SK-N-SH (cell line): ENCODE data around the gene TSPAN3. TPM values are rescaled to one million over a fixed set of nuclear protein-coding genes. Genes with fewer than 3 reads are reported as not detected.

Experiments used
- CTCF ChIA-PET: fragments of 300-600, 350-600 bp; formaldehyde crosslinking; extraction: SDS; loops from one replicate; lab custom pipeline; 2021; lab: Yijun Ruan, JAX
- POLR2A ChIA-PET: fragments of 350-600 bp; sonication (Branson Sonifier 250); formaldehyde crosslinking; extraction: SDS; loops from one replicate; lab custom pipeline; 2020; ENCODE audit warnings: antibody characterized with exemption, inconsistent platforms; lab: Yijun Ruan, JAX
- DNase-seq: peaks from one replicate; pipeline ENCODE4 v3.0.0; 2012
- H2AFZ ChIP-seq: fragments of 200-600 bp; sonication (generic); 2 replicates; pipeline ENCODE4 v1.8.1; 2016; ENCODE audit warnings: antibody characterized with exemption, mild to moderate bottlenecking, low read depth
- H3F3A ChIP-seq: fragments of 200-600 bp; sonication (generic); replicated peaks from 2 replicates; pipeline ENCODE3; 2016; ENCODE audit warnings: antibody characterized with exemption, mild to moderate bottlenecking; ENCODE audit not compliant: insufficient read depth
- H3K27ac ChIP-seq, 2 experiments: fragments of 200-500 bp in 1 of 2; fragments of 200-600 bp in 1 of 2; sonication (Bioruptor generic) in 1 of 2; sonication (generic), shearing (Covaris generic) in 1 of 2; 2 replicates each; pipeline versions ENCODE4 v1.5.1 to v1.6.1; 2014 to 2016; ENCODE audit warnings: low read depth in 2 of 2, inconsistent platforms in 1 of 2, low read length in 1 of 2, mild to moderate bottlenecking in 1 of 2, mixed read lengths in 1 of 2
- H3K27me3 ChIP-seq: fragments of 200-600 bp; sonication (generic), shearing (Covaris generic); 2 replicates; pipeline ENCODE4 v1.6.1; 2016; ENCODE audit warnings: mixed run types; ENCODE audit not compliant: insufficient read depth
- H3K36me3 ChIP-seq, 2 experiments: fragments of 200-500 bp in 1 of 2; fragments of 200-600 bp in 1 of 2; sonication (Bioruptor generic) in 1 of 2; sonication (generic) in 1 of 2; replicated peaks in 1 of 2; 2 replicates each; pipeline versions ENCODE3 to v1.5.1; 2014 to 2016; ENCODE audit warnings: low read length in 1 of 2, mild to moderate bottlenecking in 1 of 2; ENCODE audit not compliant: insufficient read depth in 2 of 2, control insufficient read depth in 1 of 2
- H3K4me1 ChIP-seq, 2 experiments: fragments of 200-500 bp in 1 of 2; fragments of 200-600 bp in 1 of 2; sonication (Bioruptor generic) in 1 of 2; sonication (generic), shearing (Covaris generic) in 1 of 2; 2 replicates each; pipeline versions ENCODE4 v1.5.1 to v1.6.1; 2014 to 2016; ENCODE audit warnings: low read depth in 1 of 2, low read length in 1 of 2, mixed run types in 1 of 2; ENCODE audit not compliant: insufficient read depth in 2 of 2, control insufficient read depth in 1 of 2
- H3K4me2 ChIP-seq: fragments of 200-600 bp; sonication (generic), shearing (Covaris generic); 2 replicates; pipeline ENCODE4 v1.6.1; 2017; ENCODE audit warnings: mixed run types
- H3K4me3 ChIP-seq, 2 experiments: fragments of 200-500 bp in 1 of 2; fragments of 200-600 bp in 1 of 2; sonication (Bioruptor generic) in 1 of 2; sonication (generic), shearing (Covaris generic) in 1 of 2; 2 replicates each; pipeline versions ENCODE4 v1.5.1 to v1.8.1; 2014 to 2016; ENCODE audit warnings: low read depth in 2 of 2, inconsistent platforms in 1 of 2, low read length in 1 of 2, mild to moderate bottlenecking in 1 of 2, mixed read lengths in 1 of 2, moderate library complexity in 1 of 2
- H3K79me2 ChIP-seq: fragments of 200-600 bp; sonication (generic); 2 replicates; pipeline ENCODE4 v1.8.1; 2017; ENCODE audit warnings: mild to moderate bottlenecking; ENCODE audit not compliant: insufficient read depth
- H3K9ac ChIP-seq: fragments of 200-600 bp; sonication (generic); 2 replicates; pipeline ENCODE4 v1.6.1; 2017; ENCODE audit warnings: mixed run types
- H3K9me2 ChIP-seq: fragments of 200-600 bp; sonication (generic); 2 replicates; pipeline ENCODE4 v1.6.1; 2017; ENCODE audit warnings: mixed run types
- H3K9me3 ChIP-seq: fragments of 200-600 bp; sonication (generic); 2 replicates; pipeline ENCODE4 v1.6.1; 2017; ENCODE audit warnings: mixed run types, mild to moderate bottlenecking, moderate library complexity
- H4K20me1 ChIP-seq: fragments of 200-600 bp; sonication (generic); 2 replicates; pipeline ENCODE4 v1.6.1; 2017; ENCODE audit warnings: mild to moderate bottlenecking, mixed run types; ENCODE audit not compliant: insufficient read depth
- EZH2phosphoT487 ChIP-seq: fragments of 200-600 bp; sonication (generic); IDR thresholded peaks from 2 replicates; pipeline ENCODE4 v1.6.1; 2017; ENCODE audit warnings: low read depth, mixed run types, mild to moderate bottlenecking, antibody characterized with exemption, moderate library complexity, borderline replicate concordance
- FOSL2 ChIP-seq: IDR thresholded peaks from 2 replicates; pipeline ENCODE4 v1.4.0; 2012; ENCODE audit warnings: low read depth, mild to moderate bottlenecking, moderate library complexity, borderline replicate concordance
- FOXJ3 ChIP-seq: sonication (generic); formaldehyde crosslinking; IDR thresholded peaks from 2 replicates; pipeline ENCODE4 v1.5.1; 2020; ENCODE audit warnings: mild to moderate bottlenecking, missing genetic modification reagents
- FOXM1 ChIP-seq: IDR thresholded peaks from 2 replicates; pipeline ENCODE4 v1.4.0; 2012; ENCODE audit warnings: low read depth, mild to moderate bottlenecking
- GABPA ChIP-seq: IDR thresholded peaks from 2 replicates; pipeline ENCODE4 v1.4.0; 2012; ENCODE audit warnings: low read depth, mild to moderate bottlenecking
- JUND ChIP-seq: IDR thresholded peaks from 2 replicates; pipeline ENCODE4 v1.4.0; 2012
- MEF2A ChIP-seq: IDR thresholded peaks from 2 replicates; pipeline ENCODE4 v1.4.0; 2012; ENCODE audit warnings: low read depth, borderline replicate concordance
- MXI1 ChIP-seq: IDR thresholded peaks from 2 replicates; pipeline ENCODE4 v1.6.1; 2012; ENCODE audit warnings: mild to moderate bottlenecking, low read depth, low read length, improper control_type of control experiment
- NRF1 ChIP-seq: IDR thresholded peaks from 2 replicates; pipeline ENCODE4 v1.6.1; 2012; ENCODE audit warnings: low read depth, mild to moderate bottlenecking, low read length
- RAD21 ChIP-seq: IDR thresholded peaks from 2 replicates; pipeline ENCODE4 v1.6.1; 2012; ENCODE audit warnings: mild to moderate bottlenecking, low read length
- RFX5 ChIP-seq: IDR thresholded peaks from 2 replicates; pipeline ENCODE4 v1.6.1; 2012; ENCODE audit warnings: mild to moderate bottlenecking, improper control_type of control experiment, low read length
- SMC3 ChIP-seq: IDR thresholded peaks from 2 replicates; pipeline ENCODE4 v1.6.1; 2012; ENCODE audit warnings: low read depth, low read length, improper control_type of control experiment
- TAF1 ChIP-seq: IDR thresholded peaks from 2 replicates; pipeline ENCODE4 v1.6.1; 2012; ENCODE audit warnings: low read depth, mild to moderate bottlenecking, low read length, moderate library complexity, borderline replicate concordance
- TCF12 ChIP-seq: IDR thresholded peaks from 2 replicates; pipeline ENCODE4 v1.4.0; 2012
- WGBS: methylation state at CpG from one replicate; pipeline ENCODE4 v1.1.6; 2017; ENCODE audit warnings: low lambda C conversion rate; 5-methylcytosine and 5-hydroxymethylcytosine counted together
- polyA plus RNA-seq, 3 experiments: library from polyadenylated mRNA; depleted of rRNA; stranded (reverse); fragments of >200 nt; gene quantifications; 2 replicates each; pipeline ENCODE4 v1.2.3, GENCODE V29; 2012
- TF ChIP-seq, protein P1 (sequence below): IDR thresholded peaks from 2 replicates; pipeline ENCODE4 v1.6.1; 2012; ENCODE audit warnings: mild to moderate bottlenecking, low read depth, low read length, moderate library complexity
- TF ChIP-seq, protein P2 (sequence below): IDR thresholded peaks from 2 replicates; pipeline ENCODE4 v1.4.0; 2012; ENCODE audit warnings: low read depth
- TF ChIP-seq, protein P3 (sequence below): fragments of 200-600 bp; sonication (generic); IDR thresholded peaks from 2 replicates; pipeline ENCODE4 v1.6.1; 2017; ENCODE audit warnings: antibody characterized with exemption, mild to moderate bottlenecking, moderate library complexity
- TF ChIP-seq, protein P4 (sequence below): IDR thresholded peaks from 2 replicates; pipeline ENCODE4; 2012
- TF ChIP-seq, protein P5 (sequence below): fragments of 150-350 bp; IDR thresholded peaks from 2 replicates; pipeline ENCODE4 v1.6.1; 2017; ENCODE audit warnings: antibody characterized with exemption, low read length, low read depth, borderline replicate concordance

The TSPAN3 gene
- polyA plus RNA-seq, 1 of the 3 experiments (the other 2 are of a cell fraction): 409 TPM

DNA sequence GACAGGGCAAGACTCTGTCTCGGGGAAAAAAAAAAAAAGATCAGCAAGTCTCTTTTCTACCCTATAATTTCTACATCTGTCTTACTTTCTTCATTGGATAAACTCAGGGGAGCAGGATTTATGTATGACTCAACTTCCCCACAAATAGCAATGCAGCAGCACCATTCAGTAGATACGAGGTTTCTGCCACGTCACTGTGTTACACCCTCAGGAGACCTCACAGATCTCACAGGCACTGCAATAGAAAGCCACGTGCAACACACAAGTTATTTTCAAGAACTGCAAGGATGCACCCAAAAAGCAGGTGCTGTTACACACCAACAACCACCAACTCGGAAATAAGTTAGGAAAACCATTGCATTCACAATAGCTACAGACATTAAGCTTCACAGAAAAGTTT is 30.2 kb downstream of the TSPAN3 start:
- Histone ChIP-seq H3K9me3 (no peaks in the 10 kb centered on the region), H4K20me1 (no peaks in the 10 kb centered on the region), H3K9me2 (no peaks in the 10 kb centered on the region), H3K27me3 (no peaks in the 10 kb centered on the region), H3K79me2 (no peaks in the 10 kb centered on the region), H3K36me3 (peaks cover 5 to 41% of the 10 kb centered on the region in 2 experiments), H3K4me2 (no peak overlapping the region), H3K9ac (no peak overlapping the region), H3K4me3 (no peak overlapping the region), H3K4me1 (no peaks in the 10 kb centered on the region; a peak in 1 of 4 replicates), H3F3A (peaks cover 16% of the 10 kb centered on the region), H2AFZ (no peak overlapping the region), H3K27ac (no peak overlapping the region)
- no peak for DNase-seq
- TF ChIP-seq, protein P1, sequence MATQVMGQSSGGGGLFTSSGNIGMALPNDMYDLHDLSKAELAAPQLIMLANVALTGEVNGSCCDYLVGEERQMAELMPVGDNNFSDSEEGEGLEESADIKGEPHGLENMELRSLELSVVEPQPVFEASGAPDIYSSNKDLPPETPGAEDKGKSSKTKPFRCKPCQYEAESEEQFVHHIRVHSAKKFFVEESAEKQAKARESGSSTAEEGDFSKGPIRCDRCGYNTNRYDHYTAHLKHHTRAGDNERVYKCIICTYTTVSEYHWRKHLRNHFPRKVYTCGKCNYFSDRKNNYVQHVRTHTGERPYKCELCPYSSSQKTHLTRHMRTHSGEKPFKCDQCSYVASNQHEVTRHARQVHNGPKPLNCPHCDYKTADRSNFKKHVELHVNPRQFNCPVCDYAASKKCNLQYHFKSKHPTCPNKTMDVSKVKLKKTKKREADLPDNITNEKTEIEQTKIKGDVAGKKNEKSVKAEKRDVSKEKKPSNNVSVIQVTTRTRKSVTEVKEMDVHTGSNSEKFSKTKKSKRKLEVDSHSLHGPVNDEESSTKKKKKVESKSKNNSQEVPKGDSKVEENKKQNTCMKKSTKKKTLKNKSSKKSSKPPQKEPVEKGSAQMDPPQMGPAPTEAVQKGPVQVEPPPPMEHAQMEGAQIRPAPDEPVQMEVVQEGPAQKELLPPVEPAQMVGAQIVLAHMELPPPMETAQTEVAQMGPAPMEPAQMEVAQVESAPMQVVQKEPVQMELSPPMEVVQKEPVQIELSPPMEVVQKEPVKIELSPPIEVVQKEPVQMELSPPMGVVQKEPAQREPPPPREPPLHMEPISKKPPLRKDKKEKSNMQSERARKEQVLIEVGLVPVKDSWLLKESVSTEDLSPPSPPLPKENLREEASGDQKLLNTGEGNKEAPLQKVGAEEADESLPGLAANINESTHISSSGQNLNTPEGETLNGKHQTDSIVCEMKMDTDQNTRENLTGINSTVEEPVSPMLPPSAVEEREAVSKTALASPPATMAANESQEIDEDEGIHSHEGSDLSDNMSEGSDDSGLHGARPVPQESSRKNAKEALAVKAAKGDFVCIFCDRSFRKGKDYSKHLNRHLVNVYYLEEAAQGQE: no peak
- no peak for TF ChIP-seq FOSL2
- TF ChIP-seq GABPA: no peak
- TF ChIP-seq, protein P2, sequence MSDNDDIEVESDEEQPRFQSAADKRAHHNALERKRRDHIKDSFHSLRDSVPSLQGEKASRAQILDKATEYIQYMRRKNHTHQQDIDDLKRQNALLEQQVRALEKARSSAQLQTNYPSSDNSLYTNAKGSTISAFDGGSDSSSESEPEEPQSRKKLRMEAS: no peak
- TF ChIP-seq MXI1: no peak
- no peak for TF ChIP-seq TAF1
- no peak for TF ChIP-seq RFX5
- TF ChIP-seq FOXJ3: no peak
- no peak for TF ChIP-seq FOXM1
- TF ChIP-seq, protein P3, sequence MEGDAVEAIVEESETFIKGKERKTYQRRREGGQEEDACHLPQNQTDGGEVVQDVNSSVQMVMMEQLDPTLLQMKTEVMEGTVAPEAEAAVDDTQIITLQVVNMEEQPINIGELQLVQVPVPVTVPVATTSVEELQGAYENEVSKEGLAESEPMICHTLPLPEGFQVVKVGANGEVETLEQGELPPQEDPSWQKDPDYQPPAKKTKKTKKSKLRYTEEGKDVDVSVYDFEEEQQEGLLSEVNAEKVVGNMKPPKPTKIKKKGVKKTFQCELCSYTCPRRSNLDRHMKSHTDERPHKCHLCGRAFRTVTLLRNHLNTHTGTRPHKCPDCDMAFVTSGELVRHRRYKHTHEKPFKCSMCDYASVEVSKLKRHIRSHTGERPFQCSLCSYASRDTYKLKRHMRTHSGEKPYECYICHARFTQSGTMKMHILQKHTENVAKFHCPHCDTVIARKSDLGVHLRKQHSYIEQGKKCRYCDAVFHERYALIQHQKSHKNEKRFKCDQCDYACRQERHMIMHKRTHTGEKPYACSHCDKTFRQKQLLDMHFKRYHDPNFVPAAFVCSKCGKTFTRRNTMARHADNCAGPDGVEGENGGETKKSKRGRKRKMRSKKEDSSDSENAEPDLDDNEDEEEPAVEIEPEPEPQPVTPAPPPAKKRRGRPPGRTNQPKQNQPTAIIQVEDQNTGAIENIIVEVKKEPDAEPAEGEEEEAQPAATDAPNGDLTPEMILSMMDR: no peak
- no peak for TF ChIP-seq TCF12
- TF ChIP-seq EZH2phosphoT487: no peak
- POLR2A ChIA-PET: no interaction called here
- 90% methylated on average over 5 of the region's 5 CpGs for WGBS
- CTCF ChIA-PET: interaction anchor here (1.1 to 1.5 kb wide), 2 partner anchors 9 to 67 kb away, joined by 3 to 4 read pairs; no protein-coding TSS in a partner anchor

DNA sequence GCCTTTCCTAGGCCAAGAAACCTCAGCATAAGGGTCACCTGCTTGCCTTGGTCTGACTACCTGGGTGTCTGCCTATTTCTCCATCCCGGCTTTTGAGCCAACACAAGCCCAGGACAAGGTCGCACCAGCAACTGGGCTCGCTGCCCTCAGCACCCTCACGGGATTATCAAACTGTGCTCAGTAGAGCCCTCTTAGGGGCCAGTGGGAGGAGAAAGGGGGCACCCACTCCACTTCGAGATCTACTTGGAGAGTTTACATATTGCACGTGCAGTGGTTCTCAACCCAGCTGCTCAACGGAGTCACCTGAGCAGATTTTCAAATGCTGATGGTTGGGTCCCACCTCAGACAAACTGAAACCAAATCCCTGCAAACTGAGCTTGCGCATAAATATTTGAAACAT is 31.1 kb downstream of the TSPAN3 start:
- CTCF ChIA-PET: no interaction called here
- DNase-seq: no peak
- Histone ChIP-seq H3K9ac (no peak overlapping the region), H3K4me3 (no peak overlapping the region), H3K4me2 (no peak overlapping the region), H3K79me2 (no peaks in the 10 kb centered on the region), H2AFZ (no peak overlapping the region), H4K20me1 (no peaks in the 10 kb centered on the region), H3K27me3 (no peaks in the 10 kb centered on the region), H3K36me3 (peaks cover 0 to 34% of the 10 kb centered on the region in 2 experiments), H3K9me3 (no peaks in the 10 kb centered on the region), H3K27ac (no peak overlapping the region), H3K9me2 (no peaks in the 10 kb centered on the region), H3F3A (peaks cover 16% of the 10 kb centered on the region), H3K4me1 (no peaks in the 10 kb centered on the region; a peak in 1 of 4 replicates)
- 100% methylated on average over 1 of the region's 8 CpGs for WGBS
- POLR2A ChIA-PET: no interaction called here
- TF ChIP-seq JUND (no peak), FOXJ3 (no peak), MEF2A (no peak), SMC3 (no peak), NRF1 (no peak), GABPA (no peak), RAD21 (no peak)
- TF ChIP-seq, protein P4, sequence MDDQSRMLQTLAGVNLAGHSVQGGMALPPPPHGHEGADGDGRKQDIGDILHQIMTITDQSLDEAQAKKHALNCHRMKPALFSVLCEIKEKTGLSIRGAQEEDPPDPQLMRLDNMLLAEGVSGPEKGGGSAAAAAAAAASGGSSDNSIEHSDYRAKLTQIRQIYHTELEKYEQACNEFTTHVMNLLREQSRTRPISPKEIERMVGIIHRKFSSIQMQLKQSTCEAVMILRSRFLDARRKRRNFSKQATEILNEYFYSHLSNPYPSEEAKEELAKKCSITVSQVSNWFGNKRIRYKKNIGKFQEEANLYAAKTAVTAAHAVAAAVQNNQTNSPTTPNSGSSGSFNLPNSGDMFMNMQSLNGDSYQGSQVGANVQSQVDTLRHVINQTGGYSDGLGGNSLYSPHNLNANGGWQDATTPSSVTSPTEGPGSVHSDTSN: no peak
- TF ChIP-seq, protein P5, sequence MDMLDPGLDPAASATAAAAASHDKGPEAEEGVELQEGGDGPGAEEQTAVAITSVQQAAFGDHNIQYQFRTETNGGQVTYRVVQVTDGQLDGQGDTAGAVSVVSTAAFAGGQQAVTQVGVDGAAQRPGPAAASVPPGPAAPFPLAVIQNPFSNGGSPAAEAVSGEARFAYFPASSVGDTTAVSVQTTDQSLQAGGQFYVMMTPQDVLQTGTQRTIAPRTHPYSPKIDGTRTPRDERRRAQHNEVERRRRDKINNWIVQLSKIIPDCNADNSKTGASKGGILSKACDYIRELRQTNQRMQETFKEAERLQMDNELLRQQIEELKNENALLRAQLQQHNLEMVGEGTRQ: no peak
- TF ChIP-seq, protein P3: no peak
